ENCODE data around the gene USPL1. TPM values are rescaled to one million over a fixed set of nuclear protein-coding genes. Genes with fewer than 3 reads are reported as not detected.

USPL1 gene
- total and polyA plus RNA-seq, 2 experiments from 2014 or later: 10.0 to 13.0 TPM

GRCh38 chr13:30576528-30576927 lies 41.2 kb upstream of the USPL1 start:
- in situ Hi-C loops (cut with MboI): no loop called here
- peaks cover 20% of the 10 kb centered on the region for H3K4me1 ChIP-seq (ENCODE audit: insufficient read depth)
- no peaks in the 10 kb centered on the region for H3K27me3 ChIP-seq (replicated peaks; ENCODE audit: insufficient read depth)
- no peaks in the 10 kb centered on the region for H3K9me2 ChIP-seq (ENCODE audit: insufficient read depth)
- no peak for DNase-seq
- no peak overlapping the region for H3K9ac ChIP-seq
- H3K4me2 ChIP-seq (ENCODE audit: unreplicated experiment): no peak overlapping the region
- no peak for TF ChIP-seq EZH2phosphoT487 (IDR thresholded peaks at IDR 0.05; ENCODE audit: insufficient read depth, low read depth)
- no peak for TF ChIP-seq EZH2 (IDR thresholded peaks at IDR 0.05; ENCODE audit: insufficient read depth, poor library complexity, severe bottlenecking)
- no peaks in the 10 kb centered on the region for H3K36me3 ChIP-seq (ENCODE audit: low read depth)
- H3K9me3 ChIP-seq (ENCODE audit: low read depth): no peaks in the 10 kb centered on the region
- H3K79me2 ChIP-seq (ENCODE audit: insufficient read depth): no peaks in the 10 kb centered on the region
- H4K20me1 ChIP-seq (ENCODE audit: insufficient read depth): no peaks in the 10 kb centered on the region
- peaks cover 22% of the 10 kb centered on the region for H3F3A ChIP-seq (ENCODE audit: insufficient read depth)
- no peak overlapping the region for H2AFZ ChIP-seq
- no peak overlapping the region for H3K4me3 ChIP-seq
- H3K27ac ChIP-seq: no peak overlapping the region
- 83 to 92% methylated on average over 7 of the region's 7 CpGs for WGBS, 2 experiments (ENCODE audit: low coverage in 1 of 2, low lambda C conversion rate in 2 of 2, missing lambda C conversion rate in 2 of 2)

GRCh38 chr13:30577401-30577852 lies 40.3 kb upstream of the USPL1 start:
- Histone ChIP-seq H3K27ac (peak overlapping the region; percentile 53), H3K4me3 (no peak overlapping the region), H3K27me3 (replicated peaks; ENCODE audit: insufficient read depth) (no peaks in the 10 kb centered on the region), H3F3A (ENCODE audit: insufficient read depth) (peaks cover 16% of the 10 kb centered on the region), H2AFZ (no peak overlapping the region), H3K36me3 (ENCODE audit: low read depth) (no peaks in the 10 kb centered on the region), H3K9me2 (ENCODE audit: insufficient read depth) (no peaks in the 10 kb centered on the region), H3K4me2 (ENCODE audit: unreplicated experiment) (peak overlapping the region; percentile 44), H3K9ac (no peak overlapping the region), H3K9me3 (ENCODE audit: low read depth) (no peaks in the 10 kb centered on the region), H4K20me1 (ENCODE audit: insufficient read depth) (no peaks in the 10 kb centered on the region), H3K79me2 (ENCODE audit: insufficient read depth) (no peaks in the 10 kb centered on the region), H3K4me1 (ENCODE audit: insufficient read depth) (peaks cover 13% of the 10 kb centered on the region)
- in situ Hi-C loops (cut with MboI): no loop called here
- WGBS, 2 experiments (ENCODE audit: low coverage in 1 of 2, low lambda C conversion rate in 2 of 2, missing lambda C conversion rate in 2 of 2): 29% methylated on average over 6 of the region's 6 CpGs
- peak; percentile 97 for DNase-seq
- no peak for TF ChIP-seq EZH2 (IDR thresholded peaks at IDR 0.05; ENCODE audit: insufficient read depth, poor library complexity, severe bottlenecking)
- no peak for TF ChIP-seq EZH2phosphoT487 (IDR thresholded peaks at IDR 0.05; ENCODE audit: insufficient read depth, low read depth)

GRCh38 chr13:30580852-30581502 lies 36.7 kb upstream of the USPL1 start:
- in situ Hi-C loops (cut with MboI): no loop called here
- no peaks in the 10 kb centered on the region for H3K27me3 ChIP-seq (replicated peaks; ENCODE audit: insufficient read depth)
- H3K27ac ChIP-seq: no peak overlapping the region
- H4K20me1 ChIP-seq (ENCODE audit: insufficient read depth): no peaks in the 10 kb centered on the region
- peaks cover 14% of the 10 kb centered on the region for H3K4me1 ChIP-seq (ENCODE audit: insufficient read depth)
- H3K79me2 ChIP-seq (ENCODE audit: insufficient read depth): no peaks in the 10 kb centered on the region
- no peak for TF ChIP-seq EZH2 (IDR thresholded peaks at IDR 0.05; ENCODE audit: insufficient read depth, poor library complexity, severe bottlenecking)
- TF ChIP-seq EZH2phosphoT487 (IDR thresholded peaks at IDR 0.05; ENCODE audit: insufficient read depth, low read depth): no peak
- no peaks in the 10 kb centered on the region for H3K9me2 ChIP-seq (ENCODE audit: insufficient read depth)
- H3K36me3 ChIP-seq (ENCODE audit: low read depth): no peaks in the 10 kb centered on the region
- no peaks in the 10 kb centered on the region for H3K9me3 ChIP-seq (ENCODE audit: low read depth)
- H2AFZ ChIP-seq: no peak overlapping the region
- peaks cover 15% of the 10 kb centered on the region for H3F3A ChIP-seq (ENCODE audit: insufficient read depth)
- WGBS, 2 experiments (ENCODE audit: low coverage in 1 of 2, low lambda C conversion rate in 2 of 2, missing lambda C conversion rate in 2 of 2): 94 to 98% methylated on average over 3 of the region's 3 CpGs
- no peak overlapping the region for H3K4me2 ChIP-seq (ENCODE audit: unreplicated experiment)
- no peak overlapping the region for H3K4me3 ChIP-seq
- peak; percentile 20 for DNase-seq
- no peak overlapping the region for H3K9ac ChIP-seq

- Histone ChIP-seq H3K79me2 (ENCODE audit: insufficient read depth) (no peaks in the 10 kb centered on the region), H4K20me1 (ENCODE audit: insufficient read depth) (no peaks in the 10 kb centered on the region), H3K9me3 (ENCODE audit: low read depth) (no peaks in the 10 kb centered on the region), H3K4me3 (no peak overlapping the region), H3K4me1 (ENCODE audit: insufficient read depth) (peaks cover 20% of the 10 kb centered on the region), H3K27ac (no peak overlapping the region), H3K36me3 (ENCODE audit: low read depth) (no peaks in the 10 kb centered on the region), H3K9ac (no peak overlapping the region), H3K27me3 (replicated peaks; ENCODE audit: insufficient read depth) (no peaks in the 10 kb centered on the region), H3F3A (ENCODE audit: insufficient read depth) (peaks cover 17% of the 10 kb centered on the region), H3K4me2 (ENCODE audit: unreplicated experiment) (no peak overlapping the region), H3K9me2 (ENCODE audit: insufficient read depth) (no peaks in the 10 kb centered on the region), H2AFZ (no peak overlapping the region)
- peak; percentile 43 for DNase-seq
- TF ChIP-seq EZH2 (IDR thresholded peaks at IDR 0.05; ENCODE audit: insufficient read depth, poor library complexity, severe bottlenecking) (no peak), EZH2phosphoT487 (IDR thresholded peaks at IDR 0.05; ENCODE audit: insufficient read depth, low read depth) (no peak)
- WGBS, 2 experiments (ENCODE audit: low coverage in 1 of 2, low lambda C conversion rate in 2 of 2, missing lambda C conversion rate in 2 of 2): 0 to 27% methylated on average over 1 of the region's 1 CpG
- in situ Hi-C loops (cut with MboI): no loop called here
These were observed 36.1 kb upstream of the USPL1 start for GRCh38 chr13:30581582-30581981.
